KG1 (cell line): ENCODE results near the gene APOA1.

Experiments
- DNase-seq: peaks from one replicate; lab custom pipeline; 2025; lab: John Stamatoyannopoulos, UW

Gene APOA1

GRCh38 chr11:116833816-116834534 is 3.4 kb downstream of the APOA1 start:
- DNase-seq: no peak

- no peak for DNase-seq
Observed at GRCh38 chr11:116833491-116833815, 4.0 kb downstream of the APOA1 start.

- DNase-seq: no peak
Observed at GRCh38 chr11:116832350-116833290, 4.8 kb downstream of the APOA1 start.

GRCh38 chr11:116831790-116832349 is 5.6 kb downstream of the APOA1 start:
- no peak for DNase-seq

GRCh38 chr11:116830184-116830912 is 7.1 kb downstream of the APOA1 start:
- DNase-seq: no peak

- no peak for DNase-seq
Observed at GRCh38 chr11:116829525-116830183, 7.8 kb downstream of the APOA1 start, which contains the start of gene APOC3. Gene APOC3, plus strand, starts transcription at chr11:116829907. Its CDS starts 676 bp downstream, at chr11:116830583.

- DNase-seq: no peak
Observed at GRCh38 chr11:116828632-116829524, 8.5 kb downstream of the APOA1 start.

GRCh38 chr11:116827461-116827860 is 10.0 kb downstream of the APOA1 start:
- DNase-seq: no peak

GRCh38 chr11:116826751-116827431 is 10.5 kb downstream of the APOA1 start:
- DNase-seq: no peak

- no peak for DNase-seq
Observed at GRCh38 chr11:116825854-116826750, 11.3 kb downstream of the APOA1 start.

GRCh38 chr11:116825434-116825833 is 12.0 kb downstream of the APOA1 start:
- no peak for DNase-seq

GRCh38 chr11:116823031-116823843 is 14.2 kb downstream of the APOA1 start, which contains the start of gene APOA4:
Gene APOA4, minus strand, starts transcription at chr11:116823304. Its CDS starts 113 bp downstream, at chr11:116823191.
- no peak for DNase-seq

GRCh38 chr11:116822575-116822974 is 14.8 kb downstream of the APOA1 start:
- no peak for DNase-seq

- no peak for DNase-seq
Observed at GRCh38 chr11:116821050-116821918, 16.1 kb downstream of the APOA1 start.

- no peak for DNase-seq
Observed at GRCh38 chr11:116819049-116819448, 18.4 kb downstream of the APOA1 start.

- DNase-seq: no peak
Observed at GRCh38 chr11:116814502-116814901, 22.9 kb downstream of the APOA1 start.
